K562 (cell line): ENCODE measurements around the gene SLC25A48. TPM values are rescaled to one million over a fixed set of nuclear protein-coding genes. Genes with fewer than 3 reads are reported as not detected.

Experiments
- ATAC-seq: fragments of 200-7000 bp; cut with Tn5 transposase; 3 replicates; pipeline ENCODE4 v1.9.1; 2020; ENCODE audit warnings: moderate library complexity
- BruUV-seq: library from RNA; stranded (reverse); fragments of 400-500 nt; replicated peaks from 2 replicates; lab custom pipeline; 2021; lab: Mats Ljungman, UMichigan
- CTCF ChIA-PET: fragments of 300-600 bp; formaldehyde crosslinking; extraction: SDS; loops from one replicate; lab custom pipeline; 2021; ENCODE audit warnings: low intra/inter-chr PET ratio; lab: Yijun Ruan, JAX
- POLR2A ChIA-PET: fragments of 300-600, 350-650 bp; sonication (Branson Sonifier 250); formaldehyde crosslinking; extraction: SDS; loops from one replicate; lab custom pipeline; 2021; ENCODE audit warnings: antibody characterized with exemption, inconsistent platforms; lab: Yijun Ruan, JAX
- DNase-seq, 4 experiments: peaks; one replicate each; pipeline versions ENCODE4 v3.0.0 to v3.0.0-alpha.2; 2011 to 2018; ENCODE audit warnings: low spot score in 3 of 4, mixed read lengths in 3 of 4; ENCODE audit errors: extremely low read depth in 1 of 4
- FAIRE-seq: peaks from 2 replicates; lab custom pipeline; 2011; peaks lifted over from hg19 to GRCh38; lab: Jason Lieb, UNC
- H2AFZ ChIP-seq: 2 replicates; pipeline ENCODE4 v1.6.0; 2011; ENCODE audit warnings: low read depth, low read length, control low read depth, inconsistent platforms
- H3K27ac ChIP-seq: fragments of 200-600 bp; 3 replicates; pipeline ENCODE4 v1.8.0; 2011; ENCODE audit warnings: low read depth, mild to moderate bottlenecking, control low read depth, inconsistent platforms, low read length, moderate library complexity, mixed read lengths; ENCODE audit errors: extremely low read depth
- H3K27me3 ChIP-seq, 2 experiments: fragments of 300-600 bp in 1 of 2; 2 replicates in 1 of 2; 3 replicates in 1 of 2; pipeline versions ENCODE4 v1.6.0 to v1.8.0; 2011; ENCODE audit warnings: inconsistent platforms in 2 of 2, low read length in 2 of 2, mild to moderate bottlenecking in 1 of 2, mixed read lengths in 1 of 2, moderate library complexity in 1 of 2; ENCODE audit not compliant: control insufficient read depth in 2 of 2, insufficient read depth in 2 of 2
- H3K36me3 ChIP-seq: fragments of 300-600 bp; 3 replicates; pipeline ENCODE4 v1.8.0; 2011; ENCODE audit warnings: mild to moderate bottlenecking, low read length, inconsistent platforms; ENCODE audit not compliant: control insufficient read depth, insufficient read depth
- H3K4me1 ChIP-seq, 2 experiments: fragments of 200-600 bp in 1 of 2; replicated peaks in 1 of 2; 2 replicates in 1 of 2; 3 replicates in 1 of 2; pipeline versions ENCODE4 v1.5.1 to v1.8.0; 2011; ENCODE audit warnings: inconsistent platforms in 2 of 2, low read length in 2 of 2, mild to moderate bottlenecking in 1 of 2, mixed read lengths in 1 of 2, moderate library complexity in 1 of 2; ENCODE audit not compliant: control insufficient read depth in 2 of 2, insufficient read depth in 2 of 2
- H3K4me2 ChIP-seq: 2 replicates; pipeline ENCODE4 v1.6.1; 2011; ENCODE audit warnings: low read length, control low read depth, inconsistent platforms, mixed read lengths; ENCODE audit not compliant: insufficient read depth
- H3K4me3 ChIP-seq: fragments of 200-600 bp; sonication (generic), shearing (Covaris generic); 2 replicates; pipeline ENCODE4 v1.5.1; 2016; ENCODE audit warnings: control low read depth, inconsistent platforms
- H3K79me2 ChIP-seq: fragments of 200-600 bp; 3 replicates; pipeline ENCODE4 v1.8.0; 2011; ENCODE audit warnings: low read length, inconsistent platforms; ENCODE audit not compliant: control insufficient read depth, insufficient read depth
- H3K9ac ChIP-seq, 2 experiments: 2 replicates each; pipeline versions ENCODE4 v1.6.0 to v1.6.1; 2011; ENCODE audit warnings: low read depth in 2 of 2, low read length in 2 of 2, control low read depth in 1 of 2, inconsistent platforms in 1 of 2, mild to moderate bottlenecking in 1 of 2, mixed read lengths in 1 of 2; ENCODE audit not compliant: insufficient read depth in 1 of 2
- H3K9me1 ChIP-seq: one replicate; pipeline ENCODE4 v1.6.0; 2011; ENCODE audit warnings: inconsistent platforms, mild to moderate bottlenecking, low read length, moderate library complexity; ENCODE audit not compliant: control insufficient read depth, insufficient read depth
- H3K9me3 ChIP-seq: replicated peaks from 2 replicates; pipeline ENCODE4 v1.5.1; 2011; ENCODE audit warnings: low read depth, low read length, inconsistent platforms; ENCODE audit not compliant: control insufficient read depth, insufficient read depth
- H4K20me1 ChIP-seq: replicated peaks from 2 replicates; pipeline ENCODE4 v1.6.1; 2011; ENCODE audit warnings: low read length, inconsistent platforms, mixed read lengths; ENCODE audit not compliant: control insufficient read depth, insufficient read depth
- GATA2 ChIP-seq: sonication (generic); formaldehyde crosslinking; IDR thresholded peaks from 2 replicates; pipeline ENCODE4 v1.4.0; 2020; ENCODE audit warnings: mild to moderate bottlenecking, missing genetic modification reagents
- KLF13 ChIP-seq: fragments of 450-650 bp; IDR thresholded peaks from 2 replicates; pipeline ENCODE4 v1.6.1; 2016; ENCODE audit warnings: missing genetic modification characterization, low read depth, mild to moderate bottlenecking, missing compliant biosample characterization, moderate library complexity, borderline replicate concordance
- PHB ChIP-seq: fragments of 250-450 bp; sonication (Bioruptor Pico); IDR thresholded peaks from 2 replicates; pipeline ENCODE4 v1.5.0; 2021
- SMARCE1 ChIP-seq: fragments of 450-650 bp; IDR thresholded peaks from 2 replicates; pipeline ENCODE4 v1.7.1; 2016; ENCODE audit warnings: mild to moderate bottlenecking
- ZFP30 ChIP-seq: fragments of 250-450 bp; sonication (Bioruptor Pico); IDR thresholded peaks from 2 replicates; pipeline ENCODE4 v1.8.0; 2022; ENCODE audit warnings: moderate library complexity, mild to moderate bottlenecking, inconsistent platforms, borderline replicate concordance
- ZNF253 ChIP-seq: fragments of 250-450 bp; sonication (Bioruptor Pico); conservative IDR thresholded peaks from 2 replicates; pipeline ENCODE4 v1.6.1; 2021; ENCODE audit warnings: mild to moderate bottlenecking
- ZNF766 ChIP-seq: fragments of 200-800 bp; sonication (Bioruptor generic); conservative IDR thresholded peaks from 2 replicates; pipeline ENCODE4 v1.6.1; 2016; ENCODE audit warnings: missing genetic modification characterization, missing compliant biosample characterization
- ZSCAN29 ChIP-seq: fragments of 450-650 bp; IDR thresholded peaks from 2 replicates; pipeline ENCODE4 v1.6.1; 2017
- WGBS: fragments of 100-300 bp; shearing (Covaris generic); methylation state at CpG from one replicate; pipeline ENCODE4 v1.1.6; 2016; ENCODE audit warnings: low coverage, mixed read lengths; ENCODE audit not compliant: insufficient coverage; ENCODE audit errors: missing lambda C conversion rate; 5-methylcytosine and 5-hydroxymethylcytosine counted together
- in situ Hi-C: fragments of 300-500 bp; cut with MboI; formaldehyde crosslinking; loops from 4 replicates; pipeline ENCODE4 v1.15.0; 2018; ENCODE audit warnings: inconsistent platforms, mixed read lengths
- intact Hi-C: fragments of 100-400 bp; cut with micrococcal nuclease; formaldehyde crosslinking; loops from 2 replicates; pipeline ENCODE4 v1.14.2; 2022
- polyA plus RNA-seq, 8 experiments: library from polyadenylated mRNA; depleted of rRNA in 4 of 8; stranded (reverse) in 5 of 8; unstranded in 3 of 8; fragments of >200 nt; fragmentation: Nextera tagmentation in 2 of 8; fragmentation: Illumina TruSeq in 1 of 8; extraction: Ambion mirVana in 2 of 8; extraction: Trizol in 1 of 8; gene quantifications; 2 replicates each; pipeline versions ENCODE4 v1.2.1 to v1.2.3, GENCODE V29; 2011 to 2014; ENCODE audit warnings: inconsistent platforms in 1 of 8, missing spikeins in 1 of 8
- total RNA-seq, 7 experiments: library from RNA; depleted of rRNA in 6 of 7; stranded (reverse); fragments of >200 nt in 6 of 7; fragmentation: Illumina TruSeq in 2 of 7; extraction: Trizol in 2 of 7; gene quantifications; 2 replicates each; pipeline versions ENCODE4 v1.2.1 to v1.2.3, GENCODE V29; 2011 to 2021; ENCODE audit warnings: low replicate concordance in 1 of 7

Gene SLC25A48
- total and polyA plus RNA-seq, 9 of the 15 experiments (the other 6 are each of a cell fraction or from before 2014, with no cell fraction given), result 0.08 to 0.35 (median 0.23) TPM; not detected in 1

- Histone ChIP-seq H3K9me1 (no peaks in the 10 kb centered on the region), H3K79me2 (no peaks in the 10 kb centered on the region), H3K4me3 (no peak overlapping the region), H3K27me3 (peaks cover 0 to 35% of the 10 kb centered on the region in 2 experiments; a peak in 4 of 5 replicates), H3K27ac (no peak overlapping the region), H3K9me3 (no peaks in the 10 kb centered on the region), H4K20me1 (peaks cover 9% of the 10 kb centered on the region; the same call in 1 of the 2 replicates), H3K9ac (no peak overlapping the region), H2AFZ (no peak overlapping the region), H3K4me1 (no peaks in the 10 kb centered on the region), H3K36me3 (no peaks in the 10 kb centered on the region), H3K4me2 (no peak overlapping the region)
- no peak for ATAC-seq
- in situ Hi-C loops (loop anchor here (5.0 kb wide), 2 partner anchors 177 to 327 kb away; no protein-coding TSS in a partner anchor), intact Hi-C loops (loop anchor here (5.0 kb wide), 1 partner anchor 57 kb away; no protein-coding TSS in a partner anchor)
- 0% methylated on average over 3 of the region's 3 CpGs for WGBS
- FAIRE-seq, result no peak
- TF ChIP-seq PHB (CRISPR knock-in tag) (no peak), ZFP30 (CRISPR knock-in tag) (no peak), GATA2 (CRISPR knock-in tag) (no peak), ZNF766 (CRISPR knock-in tag) (no peak), SMARCE1 (no peak), ZNF253 (CRISPR knock-in tag) (no peak), KLF13 (tag) (no peak), ZSCAN29 (no peak)
- POLR2A ChIA-PET, result no interaction called here
- no TSS peak for BruUV-seq
- CTCF ChIA-PET, result no interaction called here
- no peak for DNase-seq
These were observed 50.6 kb downstream of the SLC25A48 start for GRCh38 chr5:135885031-135885430.
